Right atrium auricular region (tissue), 2 donors: ENCODE results near the gene BCL11A. TPM values are rescaled to one million over a fixed set of nuclear protein-coding genes. Genes with fewer than 3 reads are reported as not detected.
A peak's percentile ranks its signal among the peaks of the same experiment; 100 is the strongest.

Experiments
- DNase-seq: peaks from one replicate; pipeline ENCODE4 v3.0.0-alpha.2; 2019; ENCODE audit warnings: low spot score
- H3K27ac ChIP-seq, 2 donors: fragments of 200-600 bp; sonication (generic); 1 replicate in 1 of 2; 2 replicates in 1 of 2; pipeline ENCODE4 v1.5.1; 2016 to 2019
- H3K27me3 ChIP-seq, 2 donors: fragments of 200-600 bp; sonication (generic); one replicate each; pipeline versions ENCODE4 v1.5.1 to v1.6.0; 2017 to 2019
- H3K36me3 ChIP-seq: fragments of 200-600 bp; sonication (generic); one replicate; pipeline ENCODE4 v1.5.1; 2016
- H3K4me1 ChIP-seq, 2 donors: fragments of 200-600 bp; sonication (generic); one replicate each; pipeline versions ENCODE4 v1.5.1 to v1.6.0; 2017 to 2019
- H3K4me3 ChIP-seq, 2 donors: fragments of 200-600 bp; sonication (generic); 1 replicate in 1 of 2; 2 replicates in 1 of 2; pipeline ENCODE4 v1.5.1; 2017 to 2019; ENCODE audit warnings: mild to moderate bottlenecking in 1 of 2, moderate library complexity in 1 of 2
- H3K9me3 ChIP-seq, 2 donors: fragments of 200-600 bp; sonication (generic); one replicate each; pipeline ENCODE4 v1.5.1; 2019
- CTCF ChIP-seq, 2 donors: fragments of 200-600 bp; sonication (generic); IDR thresholded peaks; one replicate each; pipeline ENCODE4 v1.5.1; 2019; ENCODE audit warnings: antibody characterized with exemption in 2 of 2
- total RNA-seq, 2 donors: library from RNA; depleted of rRNA; stranded (reverse); fragments of >200 nt; gene quantifications; one replicate each; pipeline ENCODE4 v1.1.0, GENCODE V29; 2016

The BCL11A gene
- total RNA-seq, 2 donors from 2014 or later: 2.2 to 3.3 TPM

GRCh38 chr2:60490441-60490840 lies 63.0 kb downstream of the BCL11A start:
- no peaks in the 10 kb centered on the region for H3K36me3 ChIP-seq
- no peak for DNase-seq
- no peaks in the 10 kb centered on the region for H3K9me3 ChIP-seq
- H3K4me1 ChIP-seq: peaks cover 0 to 14% of the 10 kb centered on the region in 2 donors
- H3K27ac ChIP-seq: no peak overlapping the region
- no peak overlapping the region for H3K4me3 ChIP-seq
- no peaks in the 10 kb centered on the region for H3K27me3 ChIP-seq
- TF ChIP-seq CTCF (IDR thresholded peaks at IDR 0.05): no peak

- no peak for DNase-seq
- H3K9me3 ChIP-seq: no peaks in the 10 kb centered on the region
- TF ChIP-seq CTCF (IDR thresholded peaks at IDR 0.05): no peak
- peaks cover 0 to 24% of the 10 kb centered on the region in 2 donors for H3K4me1 ChIP-seq
- H3K36me3 ChIP-seq: no peaks in the 10 kb centered on the region
- peak overlapping the region; percentile 26 to 36 for H3K27ac ChIP-seq
- H3K27me3 ChIP-seq: no peaks in the 10 kb centered on the region
- no peak overlapping the region for H3K4me3 ChIP-seq
Measured at GRCh38 chr2:60489289-60489688, 64.2 kb downstream of the BCL11A start.

- H3K27ac ChIP-seq: no peak overlapping the region
- peaks cover 0 to 34% of the 10 kb centered on the region in 2 donors for H3K4me1 ChIP-seq
- H3K36me3 ChIP-seq: no peaks in the 10 kb centered on the region
- H3K4me3 ChIP-seq: no peak overlapping the region
- no peak for DNase-seq
- no peaks in the 10 kb centered on the region for H3K9me3 ChIP-seq
- H3K27me3 ChIP-seq: no peaks in the 10 kb centered on the region
- TF ChIP-seq CTCF (IDR thresholded peaks at IDR 0.05): no peak
Measured at GRCh38 chr2:60488291-60488690, 65.2 kb downstream of the BCL11A start.

- Histone ChIP-seq H3K4me3 (no peak overlapping the region), H3K4me1 (peaks cover 0 to 45% of the 10 kb centered on the region in 2 donors), H3K27me3 (no peaks in the 10 kb centered on the region), H3K9me3 (no peaks in the 10 kb centered on the region), H3K36me3 (no peaks in the 10 kb centered on the region), H3K27ac (peak overlapping the region; percentile 68 to 80)
- DNase-seq: no peak
- no peak for TF ChIP-seq CTCF (IDR thresholded peaks at IDR 0.05)
Measured at GRCh38 chr2:60487174-60487573, 66.3 kb downstream of the BCL11A start.

- Histone ChIP-seq H3K36me3 (no peaks in the 10 kb centered on the region), H3K4me3 (no peak overlapping the region), H3K27ac (peak overlapping the region; percentile 68 to 80), H3K27me3 (no peaks in the 10 kb centered on the region), H3K4me1 (peaks cover 0 to 50% of the 10 kb centered on the region in 2 donors), H3K9me3 (no peaks in the 10 kb centered on the region)
- TF ChIP-seq CTCF (IDR thresholded peaks at IDR 0.05): no peak
- DNase-seq: no peak
Measured at GRCh38 chr2:60486551-60486950, 66.9 kb downstream of the BCL11A start.

GRCh38 chr2:60486067-60486466 lies 67.4 kb downstream of the BCL11A start:
- Histone ChIP-seq H3K4me1 (peaks cover 0 to 50% of the 10 kb centered on the region in 2 donors), H3K36me3 (no peaks in the 10 kb centered on the region), H3K4me3 (no peak overlapping the region), H3K27me3 (no peaks in the 10 kb centered on the region), H3K9me3 (no peaks in the 10 kb centered on the region), H3K27ac (peak overlapping the region; percentile 68 to 80)
- DNase-seq: no peak
- TF ChIP-seq CTCF (IDR thresholded peaks at IDR 0.05): no peak
